Natural killer cell (primary cell): ENCODE measurements around the gene WNT4. TPM values are rescaled to one million over a fixed set of nuclear protein-coding genes. Genes with fewer than 3 reads are reported as not detected.
A peak's percentile ranks its signal among the peaks of the same experiment; 100 is the strongest.

ENCODE experiments used
- ATAC-seq, 3 donors: fragments of 150-1000 bp in 2 of 3; fragments of 200-7000 bp in 1 of 3; cut with Tn5 transposase; 1 replicate in 1 of 3; 2 replicates in 2 of 3; pipeline ENCODE4 v1.10.0; 2021; ENCODE audit warnings: mild to moderate bottlenecking in 2 of 3, moderate library complexity in 2 of 3
- DNase-seq, 2 donors: peaks; one replicate each; pipeline versions ENCODE4 v3.0.0 to v3.0.0-alpha.2; 2013 to 2021; ENCODE audit warnings: mixed read lengths in 1 of 2
- H3K27ac ChIP-seq: one replicate; pipeline ENCODE4 v1.5.1; 2013; ENCODE audit warnings: mild to moderate bottlenecking, low read length
- H3K27me3 ChIP-seq: one replicate; pipeline ENCODE4 v1.6.1; 2013; ENCODE audit warnings: low read length; ENCODE audit not compliant: control insufficient read depth, insufficient read depth
- H3K36me3 ChIP-seq: one replicate; pipeline ENCODE4 v1.6.1; 2013; ENCODE audit warnings: low read length; ENCODE audit not compliant: control insufficient read depth, insufficient read depth
- H3K4me1 ChIP-seq: one replicate; pipeline ENCODE4 v1.6.1; 2013; ENCODE audit warnings: low read length; ENCODE audit not compliant: control insufficient read depth, insufficient read depth
- H3K4me3 ChIP-seq: one replicate; pipeline ENCODE4 v1.5.1; 2013; ENCODE audit warnings: low read length
- H3K9me3 ChIP-seq: one replicate; pipeline ENCODE4 v1.6.1; 2013; ENCODE audit warnings: low read length; ENCODE audit not compliant: control insufficient read depth, insufficient read depth
- H3K27ac Mint-ChIP-seq, 2 donors: one replicate each; pipeline ENCODE4 v1.8.0; 2022; ENCODE audit warnings: mild to moderate bottlenecking in 2 of 2, mixed read lengths in 2 of 2, moderate library complexity in 1 of 2
- H3K27me3 Mint-ChIP-seq, 2 donors: one replicate each; pipeline ENCODE4 v1.8.0; 2022; ENCODE audit warnings: low read depth in 2 of 2, mixed read lengths in 2 of 2
- H3K36me3 Mint-ChIP-seq: one replicate; pipeline ENCODE4 v1.8.0; 2022; ENCODE audit warnings: mixed read lengths
- H3K4me1 Mint-ChIP-seq, 2 donors: one replicate each; pipeline ENCODE4 v1.8.0; 2022; ENCODE audit warnings: mixed read lengths in 2 of 2
- H3K4me3 Mint-ChIP-seq: one replicate; pipeline ENCODE4 v1.8.0; 2022; ENCODE audit warnings: mild to moderate bottlenecking, moderate library complexity, mixed read lengths
- H3K9me3 Mint-ChIP-seq, 2 donors: one replicate each; pipeline ENCODE4 v1.8.0; 2022; ENCODE audit warnings: mixed read lengths in 2 of 2
- CTCF ChIP-seq: fragments of 200-600 bp; IDR thresholded peaks from one replicate; pipeline ENCODE4 v1.8.0; 2022; ENCODE audit warnings: antibody characterized with exemption
- WGBS: methylation state at CpG from one replicate; pipeline ENCODE4 v1.1.7; 2013; ENCODE audit warnings: missing lambda C conversion rate; ENCODE audit not compliant: insufficient coverage; 5-methylcytosine and 5-hydroxymethylcytosine counted together
- intact Hi-C: fragments of 100-400 bp; cut with micrococcal nuclease; formaldehyde crosslinking; loops from one replicate; pipeline ENCODE4 v1.14.2; 2022
- total RNA-seq, 4 donors: library from RNA; stranded (reverse); fragments of 120-200 nt in 1 of 4; gene quantifications; one replicate each; pipeline versions ENCODE4 v1.2.3 to v1.2.4, GENCODE V29; 2013 to 2022

Gene WNT4
- total RNA-seq, 3 donors from 2014 or later (not counting 1 experiment from before 2014, with no cell fraction given): not detected

- H3K4me1 Mint-ChIP-seq: peaks cover 43 to 51% of the 10 kb centered on the region in 2 donors
- no peak overlapping the region for H3K4me3 ChIP-seq
- TF ChIP-seq CTCF: no peak
- no peaks in the 10 kb centered on the region for H3K9me3 ChIP-seq
- peaks cover 12% of the 10 kb centered on the region for H3K36me3 ChIP-seq
- H3K4me3 Mint-ChIP-seq: no peak overlapping the region
- H3K27me3 ChIP-seq: no peaks in the 10 kb centered on the region
- no peak overlapping the region for H3K27ac ChIP-seq
- no peaks in the 10 kb centered on the region for H3K9me3 Mint-ChIP-seq
- intact Hi-C loops: no loop called here
- H3K4me1 ChIP-seq: peaks cover 21% of the 10 kb centered on the region
- H3K27me3 Mint-ChIP-seq: no peaks in the 10 kb centered on the region
- WGBS: 97% methylated on average over 43 of the region's 44 CpGs
- peak overlapping the region; percentile 30 to 74 for H3K27ac Mint-ChIP-seq
- no peak for ATAC-seq
- DNase-seq: no peak
- H3K36me3 Mint-ChIP-seq: no peaks in the 10 kb centered on the region
These were observed 23.1 kb downstream of the WNT4 start for GRCh38 chr1:22119626-22120468.

- DNase-seq: no peak
- Mint-ChIP-seq H3K4me1 (peaks cover 45 to 55% of the 10 kb centered on the region in 2 donors), H3K4me3 (no peak overlapping the region), H3K27me3 (no peaks in the 10 kb centered on the region), H3K36me3 (no peaks in the 10 kb centered on the region), H3K27ac (peak overlapping the region; percentile 69 to 74), H3K9me3 (no peaks in the 10 kb centered on the region)
- no peak for ATAC-seq
- no peak overlapping the region for H3K4me3 ChIP-seq
- H3K4me1 ChIP-seq: peaks cover 21% of the 10 kb centered on the region
- intact Hi-C loops: no loop called here
- H3K36me3 ChIP-seq: peaks cover 19% of the 10 kb centered on the region
- TF ChIP-seq CTCF: no peak
- no peak overlapping the region for H3K27ac ChIP-seq
- no peaks in the 10 kb centered on the region for H3K27me3 ChIP-seq
- H3K9me3 ChIP-seq: no peaks in the 10 kb centered on the region
- 76% methylated on average over 7 of the region's 8 CpGs for WGBS
These were observed 24.5 kb downstream of the WNT4 start for GRCh38 chr1:22118291-22118992.

GRCh38 chr1:22117851-22118250 lies 25.0 kb downstream of the WNT4 start:
- ATAC-seq: no peak
- DNase-seq: no peak
- H3K36me3 Mint-ChIP-seq: no peaks in the 10 kb centered on the region
- peaks cover 24% of the 10 kb centered on the region for H3K36me3 ChIP-seq
- H3K9me3 Mint-ChIP-seq: no peaks in the 10 kb centered on the region
- WGBS: 76% methylated on average over 5 of the region's 5 CpGs
- TF ChIP-seq CTCF: no peak
- H3K27me3 Mint-ChIP-seq: no peaks in the 10 kb centered on the region
- no peaks in the 10 kb centered on the region for H3K27me3 ChIP-seq
- no peaks in the 10 kb centered on the region for H3K9me3 ChIP-seq
- peak overlapping the region; percentile 68 to 69 for H3K27ac Mint-ChIP-seq
- H3K4me3 Mint-ChIP-seq: no peak overlapping the region
- peaks cover 51 to 61% of the 10 kb centered on the region in 2 donors for H3K4me1 Mint-ChIP-seq
- intact Hi-C loops: no loop called here
- H3K4me1 ChIP-seq: peaks cover 21% of the 10 kb centered on the region
- no peak overlapping the region for H3K27ac ChIP-seq
- H3K4me3 ChIP-seq: no peak overlapping the region
